Tibial nerve (tissue), 4 donors: ENCODE measurements around the gene IRAK4.

Experiments used
- CTCF ChIP-seq, 5 experiments: fragments of 200-600 bp in 3 of 5; fragments of 450-650 bp in 2 of 5; sonication (generic) in 3 of 5; IDR thresholded peaks; one replicate each; pipeline ENCODE4 v1.5.1; 2016 to 2019; ENCODE audit warnings: antibody characterized with exemption in 5 of 5, mild to moderate bottlenecking in 3 of 5, moderate library complexity in 2 of 5
- EP300 ChIP-seq, 2 donors: sonication (generic); formaldehyde crosslinking; IDR thresholded peaks; one replicate each; pipeline ENCODE4 v1.6.1; 2017; ENCODE audit warnings: antibody characterized with exemption in 2 of 2, mild to moderate bottlenecking in 1 of 2

- TF ChIP-seq CTCF (IDR thresholded peaks at IDR 0.05) (no peak), EP300 (IDR thresholded peaks at IDR 0.05) (no peak)
Measured at GRCh38 chr12:43758247-43758727, 464 bp upstream of the IRAK4 start.
